ENCODE results near the gene PIK3R5. TPM values are rescaled to one million over a fixed set of nuclear protein-coding genes. Genes with fewer than 3 reads are reported as not detected.

Gene PIK3R5
- total and polyA plus RNA-seq, 2 donors (not counting 1 experiment from before 2014, with no cell fraction given): 0.15 TPM; not detected in 1

DNA sequence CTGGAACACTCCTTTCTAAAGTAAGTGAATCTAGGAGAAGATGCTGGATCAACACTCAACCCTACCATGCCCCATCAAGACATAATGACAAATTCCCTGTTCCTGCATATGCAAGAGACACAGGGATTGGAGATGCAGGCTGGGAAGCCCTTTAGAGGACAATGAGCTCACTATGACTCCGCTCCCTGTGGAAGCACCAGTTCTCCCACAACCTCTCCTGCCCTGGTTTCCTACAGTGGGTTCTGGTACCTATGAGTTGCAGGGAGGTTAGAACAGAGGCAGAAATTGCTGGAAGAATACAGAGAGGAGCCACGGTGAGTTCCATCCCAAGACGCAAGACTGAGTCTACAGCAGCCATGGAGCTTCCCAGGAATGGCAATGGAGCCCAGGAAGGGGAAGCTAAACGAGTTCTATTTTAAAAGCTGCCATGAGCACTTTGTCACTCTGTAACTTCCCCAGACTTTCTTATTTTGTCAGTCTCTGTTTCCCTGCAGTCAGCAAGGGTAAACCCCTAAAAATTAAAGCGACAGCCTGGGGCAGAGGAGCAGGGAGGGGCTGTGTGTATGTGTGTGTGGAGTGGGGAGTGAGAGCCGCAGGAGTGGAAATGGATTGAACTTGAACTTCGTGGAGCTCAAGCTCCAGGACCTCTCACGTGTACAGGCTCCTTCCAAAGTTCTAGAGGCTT, 55.8 kb downstream of the PIK3R5 start:
- TF ChIP-seq, protein P1, sequence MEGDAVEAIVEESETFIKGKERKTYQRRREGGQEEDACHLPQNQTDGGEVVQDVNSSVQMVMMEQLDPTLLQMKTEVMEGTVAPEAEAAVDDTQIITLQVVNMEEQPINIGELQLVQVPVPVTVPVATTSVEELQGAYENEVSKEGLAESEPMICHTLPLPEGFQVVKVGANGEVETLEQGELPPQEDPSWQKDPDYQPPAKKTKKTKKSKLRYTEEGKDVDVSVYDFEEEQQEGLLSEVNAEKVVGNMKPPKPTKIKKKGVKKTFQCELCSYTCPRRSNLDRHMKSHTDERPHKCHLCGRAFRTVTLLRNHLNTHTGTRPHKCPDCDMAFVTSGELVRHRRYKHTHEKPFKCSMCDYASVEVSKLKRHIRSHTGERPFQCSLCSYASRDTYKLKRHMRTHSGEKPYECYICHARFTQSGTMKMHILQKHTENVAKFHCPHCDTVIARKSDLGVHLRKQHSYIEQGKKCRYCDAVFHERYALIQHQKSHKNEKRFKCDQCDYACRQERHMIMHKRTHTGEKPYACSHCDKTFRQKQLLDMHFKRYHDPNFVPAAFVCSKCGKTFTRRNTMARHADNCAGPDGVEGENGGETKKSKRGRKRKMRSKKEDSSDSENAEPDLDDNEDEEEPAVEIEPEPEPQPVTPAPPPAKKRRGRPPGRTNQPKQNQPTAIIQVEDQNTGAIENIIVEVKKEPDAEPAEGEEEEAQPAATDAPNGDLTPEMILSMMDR (conservative IDR thresholded peaks at IDR 0.05 in 1 of 2, IDR thresholded peaks at IDR 0.05 in 1 of 2; ENCODE audit: low read depth in 1 of 2, low read length in 2 of 2): no peak
- no peak for TF ChIP-seq EZH2 (IDR thresholded peaks at IDR 0.05; ENCODE audit: low read length, missing control alignments)
- H4K20me1 ChIP-seq (ENCODE audit: control insufficient read depth, extremely low read depth, insufficient read depth, low read length): no peaks in the 10 kb centered on the region
- H2AFZ ChIP-seq (ENCODE audit: low read length): no peak overlapping the region
- no peak overlapping the region for H3K27ac ChIP-seq (ENCODE audit: insufficient read depth, low read length)
- H3K4me1 ChIP-seq (ENCODE audit: control insufficient read depth, extremely low read depth, insufficient read depth, low read length): no peaks in the 10 kb centered on the region
- H3K9me3 ChIP-seq (ENCODE audit: control insufficient read depth, insufficient read depth, low read depth, low read length): no peaks in the 10 kb centered on the region
- no peaks in the 10 kb centered on the region for H3K27me3 ChIP-seq (ENCODE audit: control insufficient read depth, insufficient read depth, low read length)
- no peak overlapping the region for H3K4me3 ChIP-seq (replicated peaks in 1 of 4; ENCODE audit: control extremely low read depth in 1 of 4, insufficient read depth in 1 of 4, low read depth in 3 of 4, low read length in 4 of 4)
- DNase-seq (ENCODE audit: low read depth in 2 of 2): no peak
- H3K4me2 ChIP-seq (ENCODE audit: extremely low read depth, insufficient read depth, low read length): no peak overlapping the region
- H3K9ac ChIP-seq (ENCODE audit: insufficient read depth, low read length): no peak overlapping the region
- no peaks in the 10 kb centered on the region for H3K36me3 ChIP-seq (ENCODE audit: control insufficient read depth, insufficient read depth, low read length)
- H3K79me2 ChIP-seq (ENCODE audit: control insufficient read depth, insufficient read depth, low read length): no peaks in the 10 kb centered on the region

DNA sequence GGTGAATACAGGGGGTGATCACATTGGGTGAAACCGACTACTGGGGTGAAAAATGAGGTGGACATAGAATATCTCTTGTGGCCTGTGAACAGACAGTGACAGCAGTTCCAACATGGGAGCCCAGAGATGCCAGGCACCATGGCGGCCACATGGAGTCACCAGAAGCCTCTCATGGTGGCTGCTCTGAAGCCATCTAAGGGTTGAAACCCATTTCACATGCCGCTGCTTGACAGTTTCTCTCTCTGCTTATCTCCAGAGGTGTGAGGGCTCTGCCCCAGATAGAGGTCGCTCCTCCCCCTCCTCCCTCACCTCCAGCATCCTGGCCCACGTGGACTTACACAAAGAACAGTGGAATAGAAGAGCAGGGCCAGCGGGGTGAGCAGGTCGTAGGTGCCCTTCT, 60.2 kb downstream of the PIK3R5 start:
- H3K4me3 ChIP-seq (replicated peaks in 1 of 4; ENCODE audit: control extremely low read depth in 1 of 4, insufficient read depth in 1 of 4, low read depth in 3 of 4, low read length in 4 of 4): no peak overlapping the region
- DNase-seq (ENCODE audit: low read depth in 2 of 2): no peak
- no peaks in the 10 kb centered on the region for H3K79me2 ChIP-seq (ENCODE audit: control insufficient read depth, insufficient read depth, low read length)
- no peak overlapping the region for H3K27ac ChIP-seq (ENCODE audit: insufficient read depth, low read length)
- no peak overlapping the region for H2AFZ ChIP-seq (ENCODE audit: low read length)
- H3K9ac ChIP-seq (ENCODE audit: insufficient read depth, low read length): no peak overlapping the region
- no peaks in the 10 kb centered on the region for H4K20me1 ChIP-seq (ENCODE audit: control insufficient read depth, extremely low read depth, insufficient read depth, low read length)
- no peaks in the 10 kb centered on the region for H3K9me3 ChIP-seq (ENCODE audit: control insufficient read depth, insufficient read depth, low read depth, low read length)
- no peaks in the 10 kb centered on the region for H3K4me1 ChIP-seq (ENCODE audit: control insufficient read depth, extremely low read depth, insufficient read depth, low read length)
- no peaks in the 10 kb centered on the region for H3K27me3 ChIP-seq (ENCODE audit: control insufficient read depth, insufficient read depth, low read length)
- H3K4me2 ChIP-seq (ENCODE audit: extremely low read depth, insufficient read depth, low read length): no peak overlapping the region
- no peak for TF ChIP-seq EZH2 (IDR thresholded peaks at IDR 0.05; ENCODE audit: low read length, missing control alignments)
- TF ChIP-seq, protein P1 (conservative IDR thresholded peaks at IDR 0.05 in 1 of 2, IDR thresholded peaks at IDR 0.05 in 1 of 2; ENCODE audit: low read depth in 1 of 2, low read length in 2 of 2): no peak
- no peaks in the 10 kb centered on the region for H3K36me3 ChIP-seq (ENCODE audit: control insufficient read depth, insufficient read depth, low read length)

DNA sequence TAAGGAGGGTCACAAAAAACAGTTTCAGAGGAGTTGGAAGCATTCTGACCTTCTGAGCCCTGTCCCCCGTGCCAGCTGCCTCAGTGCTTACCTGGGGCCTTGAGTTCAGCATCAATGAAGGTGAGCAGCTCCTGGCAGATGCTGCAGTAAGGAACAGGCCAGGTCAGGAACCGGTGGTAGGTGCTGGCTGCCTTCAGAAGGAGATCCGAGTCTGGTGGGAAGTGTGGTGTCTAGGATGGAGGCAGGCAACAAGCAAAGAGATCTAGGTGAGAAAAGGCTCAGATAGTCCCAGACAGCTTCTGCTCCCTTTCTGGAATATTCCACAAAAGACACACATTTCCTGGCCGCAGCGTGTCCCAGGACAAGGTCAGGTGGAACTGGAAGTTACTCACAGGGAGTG, 60.8 kb downstream of the PIK3R5 start:
- H3K4me3 ChIP-seq (replicated peaks in 1 of 4; ENCODE audit: control extremely low read depth in 1 of 4, insufficient read depth in 1 of 4, low read depth in 3 of 4, low read length in 4 of 4): no peak overlapping the region
- H3K9ac ChIP-seq (ENCODE audit: insufficient read depth, low read length): no peak overlapping the region
- H3K36me3 ChIP-seq (ENCODE audit: control insufficient read depth, insufficient read depth, low read length): no peaks in the 10 kb centered on the region
- TF ChIP-seq, protein P1 (conservative IDR thresholded peaks at IDR 0.05 in 1 of 2, IDR thresholded peaks at IDR 0.05 in 1 of 2; ENCODE audit: low read depth in 1 of 2, low read length in 2 of 2): no peak
- no peak for TF ChIP-seq EZH2 (IDR thresholded peaks at IDR 0.05; ENCODE audit: low read length, missing control alignments)
- H3K4me2 ChIP-seq (ENCODE audit: extremely low read depth, insufficient read depth, low read length): no peak overlapping the region
- H3K79me2 ChIP-seq (ENCODE audit: control insufficient read depth, insufficient read depth, low read length): no peaks in the 10 kb centered on the region
- H3K9me3 ChIP-seq (ENCODE audit: control insufficient read depth, insufficient read depth, low read depth, low read length): no peaks in the 10 kb centered on the region
- H3K27ac ChIP-seq (ENCODE audit: insufficient read depth, low read length): no peak overlapping the region
- DNase-seq (ENCODE audit: low read depth in 2 of 2): no peak
- no peak overlapping the region for H2AFZ ChIP-seq (ENCODE audit: low read length)
- no peaks in the 10 kb centered on the region for H3K27me3 ChIP-seq (ENCODE audit: control insufficient read depth, insufficient read depth, low read length)
- H3K4me1 ChIP-seq (ENCODE audit: control insufficient read depth, extremely low read depth, insufficient read depth, low read length): no peaks in the 10 kb centered on the region
- H4K20me1 ChIP-seq (ENCODE audit: control insufficient read depth, extremely low read depth, insufficient read depth, low read length): no peaks in the 10 kb centered on the region

All from fibroblast of lung (primary cell).